Epithelial cell of proximal tubule (primary cell): Measurements from ENCODE around the gene ANKMY1. TPM values are rescaled to one million over a fixed set of nuclear protein-coding genes. Genes with fewer than 3 reads are reported as not detected.
A peak's percentile ranks its signal among the peaks of the same experiment; 100 is the strongest.

Experiments
- DNase-seq: peaks from one replicate; pipeline ENCODE4 v3.0.0-alpha.2; 2011; ENCODE audit warnings: low read depth
- H3K4me3 ChIP-seq: 2 replicates; pipeline ENCODE4 v1.5.1; 2011; ENCODE audit warnings: low read depth, mild to moderate bottlenecking, low read length
- CTCF ChIP-seq: conservative IDR thresholded peaks from 2 replicates; pipeline ENCODE4 v1.5.1; 2012; ENCODE audit warnings: low read depth, mild to moderate bottlenecking, low read length
- total RNA-seq: library from RNA; depleted of rRNA; stranded (reverse); fragments of >200 nt; gene quantifications from 2 replicates; pipeline ENCODE4 v1.2.3, GENCODE V29; 2015

The ANKMY1 gene, protein sequence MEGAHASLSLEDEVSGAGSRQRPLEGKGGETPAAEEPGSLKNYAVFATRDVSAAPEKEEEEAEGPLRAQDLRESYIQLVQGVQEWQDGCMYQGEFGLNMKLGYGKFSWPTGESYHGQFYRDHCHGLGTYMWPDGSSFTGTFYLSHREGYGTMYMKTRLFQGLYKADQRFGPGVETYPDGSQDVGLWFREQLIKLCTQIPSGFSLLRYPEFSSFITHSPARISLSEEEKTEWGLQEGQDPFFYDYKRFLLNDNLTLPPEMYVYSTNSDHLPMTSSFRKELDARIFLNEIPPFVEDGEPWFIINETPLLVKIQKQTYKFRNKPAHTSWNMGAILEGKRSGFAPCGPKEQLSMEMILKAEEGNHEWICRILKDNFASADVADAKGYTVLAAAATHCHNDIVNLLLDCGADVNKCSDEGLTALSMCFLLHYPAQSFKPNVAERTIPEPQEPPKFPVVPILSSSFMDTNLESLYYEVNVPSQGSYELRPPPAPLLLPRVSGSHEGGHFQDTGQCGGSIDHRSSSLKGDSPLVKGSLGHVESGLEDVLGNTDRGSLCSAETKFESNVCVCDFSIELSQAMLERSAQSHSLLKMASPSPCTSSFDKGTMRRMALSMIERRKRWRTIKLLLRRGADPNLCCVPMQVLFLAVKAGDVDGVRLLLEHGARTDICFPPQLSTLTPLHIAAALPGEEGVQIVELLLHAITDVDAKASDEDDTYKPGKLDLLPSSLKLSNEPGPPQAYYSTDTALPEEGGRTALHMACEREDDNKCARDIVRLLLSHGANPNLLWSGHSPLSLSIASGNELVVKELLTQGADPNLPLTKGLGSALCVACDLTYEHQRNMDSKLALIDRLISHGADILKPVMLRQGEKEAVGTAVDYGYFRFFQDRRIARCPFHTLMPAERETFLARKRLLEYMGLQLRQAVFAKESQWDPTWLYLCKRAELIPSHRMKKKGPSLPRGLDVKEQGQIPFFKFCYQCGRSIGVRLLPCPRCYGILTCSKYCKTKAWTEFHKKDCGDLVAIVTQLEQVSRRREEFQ
- 4.0 and 9.1 TPM in 2 replicates for total RNA-seq

DNA sequence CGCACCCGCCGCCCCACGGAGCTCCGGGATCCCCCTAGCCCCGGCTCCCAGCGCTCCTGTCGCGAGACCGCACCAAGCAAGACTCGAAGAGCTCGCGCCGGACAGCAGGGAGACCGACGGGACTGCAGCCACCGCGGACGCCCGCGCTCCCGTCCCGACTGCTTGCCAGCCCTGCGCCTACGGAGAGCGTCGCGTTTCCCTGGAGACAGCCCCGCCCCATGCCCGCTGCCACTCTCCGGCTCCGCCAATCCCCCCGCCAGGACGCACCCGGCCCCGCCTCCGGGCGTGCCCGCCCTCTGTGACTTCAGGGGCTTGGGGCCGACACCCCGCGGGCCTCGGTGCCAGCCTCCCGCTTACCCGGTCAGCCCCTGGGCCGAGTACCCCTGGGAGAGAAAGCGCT lies at the start of gene ANKMY1:
ANKMY1 (minus strand) TSS at position 181 of the 400 bp plus-strand sequence. CDS start 653 bp downstream, outside the sequence.
- TF ChIP-seq CTCF, result no peak
- H3K4me3 ChIP-seq, result peak within 1 kb of the TSS; percentile 59
- no peak for DNase-seq

- no peak for DNase-seq
- peak overlapping the region; percentile 31 for H3K4me3 ChIP-seq
- TF ChIP-seq CTCF, result no peak
These were observed 48.3 kb upstream of the ANKMY1 start for GRCh38 chr2:240605867-240606743.

DNA sequence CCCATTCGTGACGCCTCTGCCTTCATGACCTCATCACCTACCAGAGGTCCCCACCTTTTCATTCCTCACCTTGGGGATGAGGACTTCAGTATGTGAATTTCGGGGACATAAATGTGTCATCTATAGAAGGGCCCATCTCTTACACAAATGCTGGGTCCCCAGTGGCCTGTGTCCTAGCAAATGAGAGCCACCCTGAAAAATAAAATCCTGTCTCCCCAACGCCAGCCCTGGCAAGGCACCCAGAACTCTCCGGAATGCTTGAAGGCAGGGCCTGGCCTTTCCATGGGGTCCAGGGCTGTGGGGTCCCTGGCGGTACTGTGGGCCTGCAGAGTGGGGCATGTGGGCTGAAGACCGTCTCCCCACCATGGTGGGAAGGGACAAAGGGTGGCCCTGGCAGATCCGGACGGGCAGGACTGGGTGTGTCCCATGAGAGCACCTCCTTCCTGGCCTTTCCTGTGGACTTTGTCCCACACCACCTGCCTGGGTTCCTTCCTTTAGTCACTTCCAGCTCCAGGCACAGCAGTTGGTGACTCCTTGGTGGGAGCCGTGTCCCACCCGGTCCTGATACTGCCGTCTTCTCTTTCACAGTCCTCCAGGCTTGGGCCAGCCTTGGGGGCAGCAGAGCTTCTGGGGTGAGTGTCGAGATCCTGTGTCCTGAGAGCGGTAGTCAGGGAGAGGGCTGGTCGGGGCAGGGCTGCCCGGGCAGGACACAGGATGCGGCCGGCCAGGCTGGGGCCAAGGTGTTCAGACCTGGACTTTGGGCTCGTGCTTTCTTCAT lies 47.3 kb upstream of the ANKMY1 start:
- TF ChIP-seq CTCF, result no peak
- H3K4me3 ChIP-seq, result peak overlapping the region; percentile 31
- no peak for DNase-seq

DNA sequence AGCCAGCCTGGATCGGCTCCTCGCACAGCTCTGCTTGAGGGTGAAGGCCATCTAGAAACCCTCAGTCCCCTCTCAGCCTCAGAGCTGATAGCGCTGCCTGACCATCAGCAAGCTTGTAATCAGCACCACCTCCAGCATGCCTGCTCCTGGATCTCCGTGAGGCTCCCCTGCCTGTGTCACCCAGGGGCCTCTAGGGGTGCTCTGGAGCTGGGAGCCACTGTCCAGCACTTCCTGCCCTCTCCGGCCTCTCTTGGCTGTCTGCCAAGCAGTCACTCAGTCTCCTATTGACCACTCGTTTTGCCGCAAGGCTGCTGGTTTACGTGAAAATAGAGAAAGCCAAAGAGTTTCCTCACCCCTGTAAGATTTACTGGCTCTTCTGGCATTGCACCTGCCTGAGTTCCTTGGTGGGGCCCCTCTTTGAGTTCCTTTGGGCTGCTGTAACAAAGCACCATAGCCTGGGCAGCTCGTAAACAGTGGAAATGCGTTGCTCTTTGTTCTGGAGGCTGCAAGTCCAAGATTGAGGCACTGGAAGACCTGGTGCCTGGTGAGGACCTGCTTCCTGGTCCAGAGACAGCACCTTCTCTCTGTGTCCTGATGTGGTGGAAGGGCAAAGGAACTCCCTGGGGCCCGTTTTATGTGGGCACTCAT lies 46.6 kb upstream of the ANKMY1 start:
- TF ChIP-seq CTCF, result peak; percentile 78
- peak overlapping the region; percentile 12 for H3K4me3 ChIP-seq
- peak; percentile 31 for DNase-seq

DNA sequence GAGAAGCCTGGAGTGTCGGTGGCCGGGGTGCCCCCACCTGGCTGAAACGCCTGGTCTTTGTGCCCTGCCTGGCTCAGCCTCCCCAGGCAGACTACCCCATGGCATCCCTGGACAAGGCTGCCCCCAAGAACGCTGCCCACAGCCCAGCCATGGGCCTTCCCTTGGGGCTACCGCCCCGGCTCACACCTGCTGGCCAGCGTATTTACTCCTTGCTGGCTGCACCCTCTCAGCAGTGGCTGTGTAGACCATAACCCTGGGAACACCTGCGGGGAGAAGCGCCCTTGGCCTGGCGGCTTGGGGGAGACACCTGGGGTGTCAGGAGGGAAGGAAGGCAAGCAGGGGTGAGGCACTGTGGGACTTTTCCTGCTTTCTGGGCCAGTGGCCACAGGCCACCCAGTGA lies 46.1 kb upstream of the ANKMY1 start:
- no peak overlapping the region for H3K4me3 ChIP-seq
- DNase-seq, result no peak
- TF ChIP-seq CTCF, result no peak
